K562 (cell line): ENCODE data around the gene NAXE. TPM values are rescaled to one million over a fixed set of nuclear protein-coding genes. Genes with fewer than 3 reads are reported as not detected.
A peak's percentile ranks its signal among the peaks of the same experiment; 100 is the strongest.

Source experiments
- CBX8 ChIP-seq: fragments of 200-600 bp; sonication (generic); IDR thresholded peaks from 2 replicates; pipeline ENCODE4 v1.6.1; 2012; ENCODE audit warnings: borderline replicate concordance, mixed run types, low read depth, mild to moderate bottlenecking, moderate library complexity, mixed read lengths, low read length, control low read depth, inconsistent platforms; ENCODE audit not compliant: poor library complexity, severe bottlenecking; ENCODE audit errors: extremely low read depth
- DDX20 ChIP-seq: fragments of 450-650 bp; IDR thresholded peaks from 2 replicates; pipeline ENCODE4 v1.6.1; 2016; ENCODE audit warnings: missing genetic modification characterization, low read depth, mild to moderate bottlenecking, missing compliant biosample characterization, moderate library complexity
- EHMT2 ChIP-seq: fragments of 450-650 bp; IDR thresholded peaks from 2 replicates; pipeline ENCODE4 v1.6.1; 2018; ENCODE audit warnings: antibody characterized with exemption
- ERF ChIP-seq: fragments of 450-650 bp; formaldehyde crosslinking; IDR thresholded peaks from 2 replicates; pipeline ENCODE4 v1.4.0; 2020; ENCODE audit warnings: mild to moderate bottlenecking, mixed read lengths
- FIP1L1 ChIP-seq: fragments of 200-400 bp; formaldehyde crosslinking; IDR thresholded peaks from 2 replicates; pipeline ENCODE4 v1.6.1; 2018; ENCODE audit warnings: mild to moderate bottlenecking, low read depth, low read length; ENCODE audit not compliant: poor library complexity, severe bottlenecking
- FOXK1 ChIP-seq: sonication (generic); formaldehyde crosslinking; IDR thresholded peaks from 2 replicates; pipeline ENCODE4 v1.8.0; 2022; ENCODE audit warnings: missing genetic modification reagents, mild to moderate bottlenecking, borderline replicate concordance
- FOXP1 ChIP-seq: sonication (generic); formaldehyde crosslinking; IDR thresholded peaks from 2 replicates; pipeline ENCODE4 v1.8.0; 2022; ENCODE audit warnings: mild to moderate bottlenecking, missing genetic modification reagents
- GABPA ChIP-seq: fragments of 200-800 bp; sonication (Bioruptor generic); conservative IDR thresholded peaks from 2 replicates; pipeline ENCODE4 v1.6.1; 2016; ENCODE audit warnings: low read depth, missing genetic modification characterization, missing compliant biosample characterization
- HOXB6 ChIP-seq: fragments of 250-450 bp; sonication (Bioruptor Pico); IDR thresholded peaks from 2 replicates; pipeline ENCODE4 v1.5.1; 2022; ENCODE audit warnings: mild to moderate bottlenecking, borderline replicate concordance
- LARP7 ChIP-seq: fragments of 450-650 bp; IDR thresholded peaks from 2 replicates; pipeline ENCODE4 v1.6.1; 2016
- MTF1 ChIP-seq: fragments of 250-450 bp; sonication (Bioruptor Pico); IDR thresholded peaks from 2 replicates; pipeline ENCODE4 v1.9.0; 2021; ENCODE audit warnings: moderate library complexity, mild to moderate bottlenecking, inconsistent platforms, borderline replicate concordance
- NCOR1 ChIP-seq: fragments of 450-650 bp; IDR thresholded peaks from 2 replicates; pipeline ENCODE4 v1.6.1; 2016; ENCODE audit warnings: mild to moderate bottlenecking, moderate library complexity
- POLR3G ChIP-seq: IDR thresholded peaks from 2 replicates; pipeline ENCODE4 v1.6.1; 2011; ENCODE audit not compliant: insufficient read length, insufficient replicate concordance; ENCODE audit errors: extremely low read depth
- PRMT5 ChIP-seq: sonication (generic); formaldehyde crosslinking; IDR thresholded peaks from 2 replicates; pipeline ENCODE4 v1.5.0; 2020; ENCODE audit warnings: missing genetic modification reagents
- SAFB2 ChIP-seq: fragments of 200-400 bp; formaldehyde crosslinking; IDR thresholded peaks from 2 replicates; pipeline ENCODE4 v1.6.1; 2018; ENCODE audit warnings: borderline replicate concordance, low read length, low read depth, moderate library complexity; ENCODE audit not compliant: severe bottlenecking
- TCF3 ChIP-seq: sonication (generic); formaldehyde crosslinking; IDR thresholded peaks from 2 replicates; pipeline ENCODE4 v1.4.0; 2020; ENCODE audit warnings: mild to moderate bottlenecking, missing genetic modification reagents
- XRCC4 ChIP-seq: IDR thresholded peaks from one replicate; pipeline ENCODE4 v1.6.1; 2011; ENCODE audit not compliant: insufficient read depth, insufficient read length; ENCODE audit errors: extremely low read depth
- ZNF253 ChIP-seq: fragments of 250-450 bp; sonication (Bioruptor Pico); conservative IDR thresholded peaks from 2 replicates; pipeline ENCODE4 v1.6.1; 2021; ENCODE audit warnings: mild to moderate bottlenecking
- ZNF436 ChIP-seq: fragments of 250-450, 450-650 bp; sonication (Bioruptor Pico); formaldehyde crosslinking; IDR thresholded peaks from 2 replicates; pipeline ENCODE4 v1.7.0; 2020; ENCODE audit warnings: mild to moderate bottlenecking
- ZNF561 ChIP-seq: fragments of 450-650 bp; formaldehyde crosslinking; conservative IDR thresholded peaks from 2 replicates; pipeline ENCODE4 v1.4.0; 2020; ENCODE audit warnings: mild to moderate bottlenecking, moderate library complexity
- ZNF707 ChIP-seq: fragments of 250-450 bp; sonication (Bioruptor Pico); conservative IDR thresholded peaks from 2 replicates; pipeline ENCODE4 v1.8.0; 2022; ENCODE audit warnings: inconsistent platforms, mild to moderate bottlenecking, moderate library complexity
- polyA plus RNA-seq, 8 experiments: library from polyadenylated mRNA; depleted of rRNA in 4 of 8; stranded (reverse) in 5 of 8; unstranded in 3 of 8; fragments of >200 nt; fragmentation: Nextera tagmentation in 2 of 8; fragmentation: Illumina TruSeq in 1 of 8; extraction: Ambion mirVana in 2 of 8; extraction: Trizol in 1 of 8; gene quantifications; 2 replicates each; pipeline versions ENCODE4 v1.2.1 to v1.2.3, GENCODE V29; 2011 to 2014; ENCODE audit warnings: inconsistent platforms in 1 of 8, missing spikeins in 1 of 8
- total RNA-seq, 7 experiments: library from RNA; depleted of rRNA in 6 of 7; stranded (reverse); fragments of >200 nt in 6 of 7; fragmentation: Illumina TruSeq in 2 of 7; extraction: Trizol in 2 of 7; gene quantifications; 2 replicates each; pipeline versions ENCODE4 v1.2.1 to v1.2.3, GENCODE V29; 2011 to 2021; ENCODE audit warnings: low replicate concordance in 1 of 7
- TF ChIP-seq, protein P1 (sequence below): fragments of 250-450 bp; sonication (Bioruptor Pico); IDR thresholded peaks from 2 replicates; pipeline ENCODE4 v1.5.0; 2021
- TF ChIP-seq, protein P2 (sequence below): fragments of 250-450 bp; sonication (Bioruptor Pico); IDR thresholded peaks from 2 replicates; pipeline ENCODE4 v1.5.0; 2022; ENCODE audit warnings: mild to moderate bottlenecking
- TF ChIP-seq, protein P3 (sequence below): fragments of 250-450 bp; sonication (Bioruptor Pico); IDR thresholded peaks from 2 replicates; pipeline ENCODE4 v1.8.0; 2022; ENCODE audit warnings: inconsistent platforms

The NAXE gene
- total and polyA plus RNA-seq, 9 of the 15 experiments (the other 6 are each of a cell fraction or from before 2014, with no cell fraction given), result 27.3 to 137 (median 90.0) TPM

DNA sequence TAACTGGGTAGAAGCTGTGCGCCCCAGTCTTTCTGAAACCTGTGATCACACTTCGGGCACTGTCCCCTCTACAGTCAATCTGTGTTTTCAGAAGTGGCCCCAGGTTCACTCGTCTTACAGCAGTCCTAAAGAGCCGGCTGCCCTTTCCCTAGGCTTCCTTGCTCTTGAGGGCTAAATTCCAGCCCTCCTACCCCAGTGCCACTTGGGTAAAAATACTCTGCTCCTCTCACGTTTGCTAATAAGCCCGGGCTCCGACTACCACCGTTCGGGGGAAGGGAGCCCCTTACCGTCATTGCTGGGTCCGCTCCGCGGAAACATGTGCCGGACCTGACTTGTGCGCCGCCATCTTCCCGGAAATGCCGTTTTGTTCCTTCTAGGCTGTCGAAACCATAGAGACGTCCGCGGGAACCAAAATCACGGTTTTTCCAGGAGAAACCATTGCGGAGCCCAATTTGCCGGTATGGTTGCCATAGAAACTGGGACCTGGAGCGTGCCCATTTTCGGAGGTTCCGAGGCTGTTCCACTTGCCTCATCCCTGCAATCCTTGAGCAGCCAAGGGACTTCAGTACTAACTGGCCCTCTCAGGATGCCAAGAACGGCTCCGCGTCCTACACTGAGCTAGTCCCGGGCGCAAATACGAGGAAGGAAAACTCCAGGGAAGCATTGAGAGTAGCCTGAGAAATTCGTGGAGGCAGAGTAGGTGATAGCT, 9.7 kb downstream of the NAXE start, which contains the start of gene GPATCH4 (continued):
- TF ChIP-seq ZNF253 (CRISPR knock-in tag) (no peak), FOXP1 (CRISPR knock-in tag) (no peak), ERF (CRISPR knock-in tag) (0 out of 2 replicates have a peak, but pooled peaks have one; percentile 49), NCOR1 (no peak), FIP1L1 (no peak), EHMT2 (no peak), PRMT5 (CRISPR knock-in tag) (no peak), MTF1 (CRISPR knock-in tag) (no peak), SAFB2 (no peak), XRCC4 (no peak), LARP7 (no peak), POLR3G (no peak), TCF3 (CRISPR knock-in tag) (no peak), GABPA (tag) (peak; percentile 95), ZNF707 (CRISPR knock-in tag) (0 out of 2 replicates have a peak, but pooled peaks have one; percentile 28), FOXK1 (CRISPR knock-in tag) (no peak), ZNF436 (CRISPR knock-in tag) (no peak), DDX20 (tag) (no peak), ZNF561 (no peak), HOXB6 (CRISPR knock-in tag) (no peak), CBX8 (no peak)
- TF ChIP-seq, protein P1, sequence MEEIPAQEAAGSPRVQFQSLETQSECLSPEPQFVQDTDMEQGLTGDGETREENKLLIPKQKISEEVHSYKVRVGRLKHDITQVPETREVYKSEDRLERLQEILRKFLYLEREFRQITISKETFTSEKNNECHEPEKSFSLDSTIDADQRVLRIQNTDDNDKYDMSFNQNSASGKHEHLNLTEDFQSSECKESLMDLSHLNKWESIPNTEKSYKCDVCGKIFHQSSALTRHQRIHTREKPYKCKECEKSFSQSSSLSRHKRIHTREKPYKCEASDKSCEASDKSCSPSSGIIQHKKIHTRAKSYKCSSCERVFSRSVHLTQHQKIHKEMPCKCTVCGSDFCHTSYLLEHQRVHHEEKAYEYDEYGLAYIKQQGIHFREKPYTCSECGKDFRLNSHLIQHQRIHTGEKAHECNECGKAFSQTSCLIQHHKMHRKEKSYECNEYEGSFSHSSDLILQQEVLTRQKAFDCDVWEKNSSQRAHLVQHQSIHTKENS (CRISPR knock-in tag), result no peak
- TF ChIP-seq, protein P2, sequence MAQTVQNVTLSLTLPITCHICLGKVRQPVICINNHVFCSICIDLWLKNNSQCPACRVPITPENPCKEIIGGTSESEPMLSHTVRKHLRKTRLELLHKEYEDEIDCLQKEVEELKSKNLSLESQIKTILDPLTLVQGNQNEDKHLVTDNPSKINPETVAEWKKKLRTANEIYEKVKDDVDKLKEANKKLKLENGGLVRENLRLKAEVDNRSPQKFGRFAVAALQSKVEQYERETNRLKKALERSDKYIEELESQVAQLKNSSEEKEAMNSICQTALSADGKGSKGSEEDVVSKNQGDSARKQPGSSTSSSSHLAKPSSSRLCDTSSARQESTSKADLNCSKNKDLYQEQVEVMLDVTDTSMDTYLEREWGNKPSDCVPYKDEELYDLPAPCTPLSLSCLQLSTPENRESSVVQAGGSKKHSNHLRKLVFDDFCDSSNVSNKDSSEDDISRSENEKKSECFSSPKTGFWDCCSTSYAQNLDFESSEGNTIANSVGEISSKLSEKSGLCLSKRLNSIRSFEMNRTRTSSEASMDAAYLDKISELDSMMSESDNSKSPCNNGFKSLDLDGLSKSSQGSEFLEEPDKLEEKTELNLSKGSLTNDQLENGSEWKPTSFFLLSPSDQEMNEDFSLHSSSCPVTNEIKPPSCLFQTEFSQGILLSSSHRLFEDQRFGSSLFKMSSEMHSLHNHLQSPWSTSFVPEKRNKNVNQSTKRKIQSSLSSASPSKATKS, result no peak
- TF ChIP-seq, protein P3, sequence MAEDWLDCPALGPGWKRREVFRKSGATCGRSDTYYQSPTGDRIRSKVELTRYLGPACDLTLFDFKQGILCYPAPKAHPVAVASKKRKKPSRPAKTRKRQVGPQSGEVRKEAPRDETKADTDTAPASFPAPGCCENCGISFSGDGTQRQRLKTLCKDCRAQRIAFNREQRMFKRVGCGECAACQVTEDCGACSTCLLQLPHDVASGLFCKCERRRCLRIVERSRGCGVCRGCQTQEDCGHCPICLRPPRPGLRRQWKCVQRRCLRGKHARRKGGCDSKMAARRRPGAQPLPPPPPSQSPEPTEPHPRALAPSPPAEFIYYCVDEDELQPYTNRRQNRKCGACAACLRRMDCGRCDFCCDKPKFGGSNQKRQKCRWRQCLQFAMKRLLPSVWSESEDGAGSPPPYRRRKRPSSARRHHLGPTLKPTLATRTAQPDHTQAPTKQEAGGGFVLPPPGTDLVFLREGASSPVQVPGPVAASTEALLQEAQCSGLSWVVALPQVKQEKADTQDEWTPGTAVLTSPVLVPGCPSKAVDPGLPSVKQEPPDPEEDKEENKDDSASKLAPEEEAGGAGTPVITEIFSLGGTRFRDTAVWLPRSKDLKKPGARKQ, result no peak
